Large intestine (tissue), 3 donors: Measurements from ENCODE around the gene GRAMD2A. TPM values are rescaled to one million over a fixed set of nuclear protein-coding genes. Genes with fewer than 3 reads are reported as not detected.

Experiments
- DNase-seq, 2 donors: peaks; one replicate each; pipeline versions ENCODE4 v3.0.0 to v3.0.0-alpha.2; 2013
- H3K27ac ChIP-seq: one replicate; pipeline ENCODE4 v1.5.1; 2013; ENCODE audit warnings: low read length
- H3K27me3 ChIP-seq: 2 replicates; pipeline ENCODE4 v1.6.1; 2013; ENCODE audit warnings: low read length; ENCODE audit not compliant: control insufficient read depth, insufficient read depth
- H3K36me3 ChIP-seq: 2 replicates; pipeline ENCODE4 v1.6.1; 2013; ENCODE audit warnings: low read length; ENCODE audit not compliant: control insufficient read depth, insufficient read depth
- H3K4me1 ChIP-seq: one replicate; pipeline ENCODE4 v1.6.1; 2013; ENCODE audit warnings: low read length; ENCODE audit not compliant: control insufficient read depth, insufficient read depth
- H3K4me3 ChIP-seq: one replicate; pipeline ENCODE4 v1.5.1; 2013; ENCODE audit warnings: low read length
- H3K9me3 ChIP-seq: one replicate; pipeline ENCODE4 v1.6.1; 2013; ENCODE audit warnings: mild to moderate bottlenecking, low read depth, low read length, moderate library complexity; ENCODE audit not compliant: control insufficient read depth
- WGBS: methylation state at CpG from one replicate; pipeline ENCODE4 v1.1.5; 2013; ENCODE audit warnings: low lambda C conversion rate; ENCODE audit not compliant: insufficient coverage; 5-methylcytosine and 5-hydroxymethylcytosine counted together
- polyA plus RNA-seq: library from polyadenylated mRNA; unstranded; fragments of 120-200 nt; gene quantifications from one replicate; pipeline ENCODE4 v1.2.1, GENCODE V29; 2013

GRAMD2A gene
- polyA plus RNA-seq, 1 donor, result 11.5 TPM

DNA sequence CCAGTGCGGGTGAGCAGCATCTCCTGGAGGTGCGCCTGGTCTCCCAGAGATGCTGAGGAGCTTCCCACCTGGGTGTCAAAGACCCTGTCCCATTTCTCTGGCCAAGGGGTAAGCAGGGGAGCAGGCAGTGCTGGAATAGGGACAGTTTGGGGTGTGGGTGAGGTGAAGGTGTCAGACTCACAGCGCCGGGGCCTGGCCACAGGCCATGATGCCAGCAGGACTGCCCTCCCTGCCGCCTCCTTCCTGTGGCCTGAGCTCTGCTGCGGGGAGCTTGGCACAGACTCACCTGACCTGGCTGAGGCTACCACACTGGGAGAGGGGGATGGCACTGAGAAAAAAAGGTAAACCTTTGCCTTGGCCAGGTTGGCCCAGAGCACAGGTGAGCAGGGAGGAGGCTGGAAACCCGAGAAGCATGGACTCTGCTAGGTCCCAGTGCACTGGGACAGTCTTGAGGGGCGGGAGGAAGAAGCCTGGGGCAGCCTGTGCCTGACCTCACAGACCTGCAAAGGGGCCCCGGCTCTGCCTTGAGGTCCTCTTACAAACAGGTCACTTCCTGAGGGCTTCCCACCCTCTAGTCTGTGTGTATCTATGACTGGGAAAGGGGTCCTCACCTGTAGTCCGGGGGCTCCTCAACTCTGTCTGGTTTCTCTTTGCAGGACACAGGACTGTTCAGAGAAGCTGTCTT is 28.2 kb downstream of the GRAMD2A start:
- no peaks in the 10 kb centered on the region for H3K27me3 ChIP-seq
- peak overlapping the region; percentile 94 for H3K27ac ChIP-seq
- H3K4me3 ChIP-seq, result no peak overlapping the region
- peak in 1 of 2 donors; percentile 28 for DNase-seq
- peaks cover 28% of the 10 kb centered on the region for H3K4me1 ChIP-seq
- H3K36me3 ChIP-seq, result peaks cover 3% of the 10 kb centered on the region
- no peaks in the 10 kb centered on the region for H3K9me3 ChIP-seq
- WGBS, result no CpG with 5 or more reads among the region's 10 CpGs

DNA sequence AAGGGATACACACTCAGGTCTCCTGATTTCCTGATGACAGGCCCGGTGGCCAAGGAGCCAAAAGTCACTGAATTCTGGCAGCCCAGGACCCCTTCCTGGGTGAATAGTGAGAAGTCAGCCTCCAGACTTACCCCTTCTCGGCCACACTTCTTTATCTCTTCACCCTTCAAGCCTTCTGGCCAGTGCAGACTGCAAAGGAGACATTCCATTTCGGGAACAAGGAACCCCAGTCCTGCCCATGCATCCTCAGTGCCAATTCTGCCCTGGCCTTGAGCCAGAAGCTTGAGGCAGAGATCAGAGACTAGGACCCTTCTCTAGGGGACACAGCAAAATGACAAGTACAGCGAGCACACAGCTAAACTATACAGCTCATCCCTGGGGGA is 28.8 kb downstream of the GRAMD2A start:
- H3K9me3 ChIP-seq, result no peaks in the 10 kb centered on the region
- no peak overlapping the region for H3K4me3 ChIP-seq
- H3K4me1 ChIP-seq, result peaks cover 28% of the 10 kb centered on the region
- peaks cover 3% of the 10 kb centered on the region for H3K36me3 ChIP-seq
- DNase-seq, result no peak
- 100% methylated on average over 1 of the region's 4 CpGs for WGBS
- H3K27ac ChIP-seq, result peak overlapping the region; percentile 43
- no peaks in the 10 kb centered on the region for H3K27me3 ChIP-seq

DNA sequence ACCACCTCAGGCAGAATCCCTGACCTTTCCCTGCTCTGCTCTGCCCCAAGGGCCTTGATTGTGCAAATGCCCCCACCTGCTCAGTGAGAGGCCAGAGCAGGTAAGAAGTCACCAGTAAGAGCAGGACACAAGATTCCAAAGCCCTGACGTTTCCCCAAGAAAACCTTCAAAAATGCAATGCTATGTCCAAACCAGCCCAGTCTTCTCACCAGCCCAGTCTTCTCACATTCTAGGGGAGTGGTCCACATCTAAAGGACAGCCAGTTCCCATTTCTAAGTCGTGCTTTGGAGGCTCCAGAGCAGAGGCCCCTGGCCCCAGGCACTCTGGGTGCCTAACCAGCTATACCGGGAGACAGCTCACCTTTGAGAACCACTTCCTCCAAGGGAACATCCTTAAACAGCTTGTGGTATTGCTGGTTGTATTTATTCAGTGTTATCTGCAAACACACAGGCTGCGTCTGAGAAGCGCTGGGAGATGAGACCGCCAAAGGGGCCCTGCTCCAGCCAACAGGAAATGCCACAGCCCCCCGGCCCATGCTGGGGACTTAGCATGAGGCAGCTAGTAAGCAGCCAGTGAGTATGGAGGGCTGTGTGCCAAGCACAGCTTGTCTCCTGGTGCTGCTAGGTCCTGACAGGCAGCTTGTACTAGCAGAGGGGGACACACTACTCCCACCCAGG is 29.3 kb downstream of the GRAMD2A start:
- DNase-seq, result peak in 1 of 2 donors; percentile 59
- H3K9me3 ChIP-seq, result no peaks in the 10 kb centered on the region
- no peaks in the 10 kb centered on the region for H3K27me3 ChIP-seq
- peaks cover 3% of the 10 kb centered on the region for H3K36me3 ChIP-seq
- peaks cover 28% of the 10 kb centered on the region for H3K4me1 ChIP-seq
- H3K27ac ChIP-seq, result peak overlapping the region; percentile 43
- WGBS, result no CpG with 5 or more reads among the region's 7 CpGs
- H3K4me3 ChIP-seq, result no peak overlapping the region

DNA sequence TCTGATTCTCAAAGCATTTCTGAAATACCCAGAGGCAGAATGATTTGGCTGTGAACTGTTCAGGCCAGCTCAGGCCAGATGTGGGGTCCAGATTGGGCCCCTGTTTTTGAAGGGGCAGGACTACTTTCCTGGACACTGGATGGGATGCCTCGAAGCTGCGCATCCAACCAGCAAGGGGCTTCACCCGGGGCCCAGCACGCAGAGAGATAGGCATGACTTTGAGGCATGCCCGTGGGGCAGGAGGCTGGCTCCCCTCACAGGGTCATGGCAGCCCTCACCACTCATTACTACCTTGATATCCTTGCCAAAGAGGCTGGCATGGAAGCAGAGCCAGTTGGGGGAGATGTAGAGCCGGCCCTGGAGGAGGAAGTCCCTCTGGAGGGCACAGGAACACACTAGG is 30.1 kb downstream of the GRAMD2A start:
- no peaks in the 10 kb centered on the region for H3K27me3 ChIP-seq
- no peak for DNase-seq
- no peak overlapping the region for H3K27ac ChIP-seq
- no peak overlapping the region for H3K4me3 ChIP-seq
- H3K36me3 ChIP-seq, result peaks cover 6% of the 10 kb centered on the region
- H3K9me3 ChIP-seq, result no peaks in the 10 kb centered on the region
- peaks cover 28% of the 10 kb centered on the region for H3K4me1 ChIP-seq
- WGBS, result no CpG with 5 or more reads among the region's 6 CpGs

DNA sequence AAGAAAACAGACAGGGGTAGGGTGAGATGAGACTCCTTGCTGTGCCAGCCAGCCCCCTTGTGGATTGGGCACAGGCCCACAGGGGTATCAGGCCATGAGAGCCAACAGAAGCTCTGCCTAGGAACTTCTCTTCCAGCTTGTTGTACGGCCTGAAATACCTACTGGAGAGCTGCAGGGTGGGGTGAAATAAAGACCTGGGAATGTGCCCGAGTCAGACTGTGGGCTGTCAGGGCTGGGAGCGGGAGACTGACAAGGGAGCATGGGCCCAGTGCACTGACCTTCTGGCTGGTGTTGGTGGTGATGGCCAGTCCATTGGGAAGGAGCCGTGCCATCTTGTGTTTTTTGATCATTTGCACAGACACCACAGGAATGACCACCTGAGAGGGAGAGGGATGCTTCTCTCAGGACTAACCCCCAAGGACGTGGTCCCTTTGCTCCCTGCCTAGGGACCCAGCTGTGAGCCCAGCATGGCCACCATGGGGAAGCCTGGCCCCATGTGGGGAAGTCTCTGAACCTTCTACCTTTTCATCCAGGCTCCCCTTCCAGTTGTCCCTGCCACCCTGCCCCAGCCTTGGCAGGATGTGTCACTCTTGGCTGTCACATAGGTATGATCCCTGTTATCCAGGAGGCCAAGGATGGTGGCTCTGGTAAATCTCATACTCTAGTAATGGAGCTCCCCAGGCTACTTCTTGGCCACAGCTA is 30.7 kb downstream of the GRAMD2A start:
- no CpG with 5 or more reads among the region's 5 CpGs for WGBS
- Histone ChIP-seq H3K36me3 (peaks cover 6% of the 10 kb centered on the region), H3K9me3 (no peaks in the 10 kb centered on the region), H3K27ac (no peak overlapping the region), H3K4me1 (peaks cover 30% of the 10 kb centered on the region), H3K4me3 (no peak overlapping the region), H3K27me3 (no peaks in the 10 kb centered on the region)
- no peak for DNase-seq

GRCh38 chr15:72163719-72164118 is 33.9 kb downstream of the GRAMD2A start:
- peaks cover 6% of the 10 kb centered on the region for H3K36me3 ChIP-seq
- H3K4me1 ChIP-seq, result peaks cover 19% of the 10 kb centered on the region
- no peak for DNase-seq
- H3K9me3 ChIP-seq, result no peaks in the 10 kb centered on the region
- no peaks in the 10 kb centered on the region for H3K27me3 ChIP-seq
- no peak overlapping the region for H3K4me3 ChIP-seq
- WGBS, result no CpG with 5 or more reads among the region's 4 CpGs
- H3K27ac ChIP-seq, result no peak overlapping the region

GRCh38 chr15:72162569-72162968 is 35.0 kb downstream of the GRAMD2A start:
- Histone ChIP-seq H3K4me3 (no peak overlapping the region), H3K36me3 (peaks cover 6% of the 10 kb centered on the region), H3K27ac (no peak overlapping the region), H3K9me3 (no peaks in the 10 kb centered on the region), H3K4me1 (peaks cover 11% of the 10 kb centered on the region), H3K27me3 (no peaks in the 10 kb centered on the region)
- DNase-seq, result no peak
- WGBS, result no CpG with 5 or more reads among the region's 5 CpGs

DNA sequence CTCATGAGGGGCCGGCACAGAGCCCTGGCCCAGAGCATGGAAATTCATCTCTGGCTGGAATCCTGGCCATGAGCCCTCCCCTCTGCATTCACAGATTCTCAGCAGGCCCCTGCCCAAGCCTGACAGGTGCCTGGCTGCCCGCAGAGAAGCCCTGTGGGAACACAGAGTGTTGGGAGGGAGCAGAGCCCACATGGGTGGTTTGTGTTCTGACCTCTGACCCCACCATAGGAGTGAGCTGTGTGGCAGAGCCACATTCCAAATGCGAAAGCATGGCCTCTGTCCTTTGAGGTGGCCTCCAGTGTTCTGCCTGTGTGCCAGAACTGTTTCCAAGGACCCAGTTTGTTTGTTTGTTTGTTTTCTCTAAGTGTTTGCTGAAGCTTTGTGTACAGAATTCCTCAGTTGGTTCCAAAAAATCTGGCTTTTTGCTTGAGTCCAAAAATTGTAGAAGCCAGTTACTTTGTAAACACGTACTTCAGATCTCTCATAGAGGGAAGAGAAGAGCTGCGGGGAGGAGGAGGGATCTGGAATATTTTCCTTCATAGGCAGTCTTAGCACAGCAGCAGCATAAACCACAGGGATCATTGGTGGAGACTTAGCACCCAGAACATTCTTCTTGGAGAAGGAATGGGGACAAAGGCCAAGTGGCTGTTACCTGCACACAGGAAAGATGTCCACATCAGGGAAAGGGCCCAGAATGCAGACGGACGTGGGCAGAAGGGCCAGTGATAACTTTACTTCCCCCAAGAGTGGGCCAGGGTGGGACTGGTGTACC is 36.0 kb downstream of the GRAMD2A start:
- H3K36me3 ChIP-seq, result peaks cover 3% of the 10 kb centered on the region
- no peak for DNase-seq
- no peak overlapping the region for H3K27ac ChIP-seq
- no CpG with 5 or more reads among the region's 7 CpGs for WGBS
- H3K27me3 ChIP-seq, result no peaks in the 10 kb centered on the region
- H3K4me3 ChIP-seq, result no peak overlapping the region
- no peaks in the 10 kb centered on the region for H3K9me3 ChIP-seq
- peaks cover 11% of the 10 kb centered on the region for H3K4me1 ChIP-seq

- WGBS, result no CpG with 5 or more reads among the region's 5 CpGs
These were observed 36.8 kb downstream of the GRAMD2A start for GRCh38 chr15:72160696-72161245.

DNA sequence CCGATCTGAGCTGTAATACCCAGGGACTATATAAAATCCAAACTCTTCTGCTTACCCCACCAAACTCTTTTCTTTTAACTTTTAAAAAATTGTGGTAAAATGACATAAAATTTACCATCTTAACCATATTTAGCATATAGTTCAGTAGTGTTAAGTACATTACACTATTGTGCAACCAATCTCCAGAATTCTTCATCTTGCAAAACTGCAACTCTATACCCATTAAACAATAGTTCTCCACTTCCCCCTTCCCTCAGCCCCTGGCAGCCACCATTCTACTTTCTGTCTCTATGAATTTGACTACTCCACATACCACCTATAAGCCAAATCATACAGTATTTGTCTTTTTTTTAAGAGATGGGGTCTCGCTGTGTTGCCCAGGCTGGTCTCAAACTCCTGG is 40.7 kb downstream of the GRAMD2A start:
- Histone ChIP-seq H3K9me3 (no peaks in the 10 kb centered on the region), H3K4me1 (peaks cover 16% of the 10 kb centered on the region), H3K27me3 (no peaks in the 10 kb centered on the region), H3K36me3 (no peaks in the 10 kb centered on the region), H3K27ac (no peak overlapping the region), H3K4me3 (no peak overlapping the region)
- WGBS, result no CpG with 5 or more reads among the region's 2 CpGs
- DNase-seq, result no peak

More at GRCh38 chr15:72160696-72161245, 36.8 kb downstream of the GRAMD2A start:
- Histone ChIP-seq H3K4me1 (peaks cover 11% of the 10 kb centered on the region), H3K9me3 (no peaks in the 10 kb centered on the region), H3K27me3 (no peaks in the 10 kb centered on the region), H3K27ac (no peak overlapping the region), H3K4me3 (no peak overlapping the region), H3K36me3 (peaks cover 3% of the 10 kb centered on the region)
- DNase-seq, result no peak
